PC-9 (cell line): ENCODE measurements around the gene MAP2K2. TPM values are rescaled to one million over a fixed set of nuclear protein-coding genes. Genes with fewer than 3 reads are reported as not detected.

Experiments
- BruUV-seq: library from RNA; stranded (reverse); fragments of 400-500 nt; replicated peaks from 2 replicates; lab custom pipeline; 2021; lab: Mats Ljungman, UMichigan
- CTCF ChIA-PET: fragments of 300-600 bp; sonication (Branson Sonifier 250); formaldehyde crosslinking; loops from one replicate; lab custom pipeline; 2022; ENCODE audit warnings: antibody characterized with exemption; lab: Charles Lee
- POLR2A ChIA-PET: fragments of 300-600 bp; sonication (Branson Sonifier 250); formaldehyde crosslinking; loops from one replicate; lab custom pipeline; 2022; ENCODE audit warnings: antibody characterized with exemption; ENCODE audit not compliant: unreplicated experiment; lab: Charles Lee
- DNase-seq, 2 experiments: peaks; one replicate each; pipeline versions ENCODE4 v3.0.0 to v3.0.0-alpha.2; 2015 to 2022; ENCODE audit warnings: mixed read lengths in 1 of 2
- H2AFZ ChIP-seq: fragments of 200-600 bp; sonication (generic); 2 replicates; pipeline ENCODE4 v1.8.1; 2017; ENCODE audit warnings: antibody characterized with exemption
- H3F3A ChIP-seq: fragments of 200-600 bp; sonication (generic); 2 replicates; pipeline ENCODE4 v1.8.1; 2017; ENCODE audit warnings: antibody characterized with exemption, mild to moderate bottlenecking, low read depth; ENCODE audit not compliant: insufficient read depth
- H3K27ac ChIP-seq: fragments of 200-600 bp; sonication (generic); 2 replicates; pipeline ENCODE4 v1.6.1; 2016; ENCODE audit warnings: mixed run types
- H3K27me3 ChIP-seq: fragments of 200-600 bp; sonication (generic); 2 replicates; pipeline ENCODE4 v1.6.1; 2016; ENCODE audit warnings: low read depth, mixed run types; ENCODE audit not compliant: insufficient read depth
- H3K36me3 ChIP-seq: fragments of 200-600 bp; sonication (generic); 2 replicates; pipeline ENCODE4 v1.6.1; 2016; ENCODE audit warnings: low read depth, mixed run types
- H3K4me1 ChIP-seq: fragments of 200-600 bp; sonication (generic); replicated peaks from 2 replicates; pipeline ENCODE4 v1.6.1; 2016; ENCODE audit warnings: mixed run types; ENCODE audit not compliant: insufficient read depth
- H3K4me2 ChIP-seq: fragments of 200-600 bp; sonication (generic); 2 replicates; pipeline ENCODE4 v1.6.1; 2017; ENCODE audit warnings: mixed run types
- H3K4me3 ChIP-seq: fragments of 200-600 bp; sonication (generic); 2 replicates; pipeline ENCODE4 v1.6.1; 2016; ENCODE audit warnings: mixed run types
- H3K79me2 ChIP-seq: fragments of 200-600 bp; sonication (generic); 2 replicates; pipeline ENCODE4 v1.6.1; 2017; ENCODE audit warnings: low read depth, mixed run types
- H3K9me2 ChIP-seq: fragments of 200-600 bp; sonication (generic); 2 replicates; pipeline ENCODE4 v1.8.1; 2017; ENCODE audit warnings: mild to moderate bottlenecking; ENCODE audit not compliant: insufficient read depth
- H3K9me3 ChIP-seq: fragments of 200-600 bp; sonication (generic); 2 replicates; pipeline ENCODE4 v1.8.1; 2016; ENCODE audit warnings: low read depth; ENCODE audit not compliant: insufficient read depth
- H4K20me1 ChIP-seq: fragments of 200-600 bp; sonication (generic); 2 replicates; pipeline ENCODE4 v1.8.1; 2017; ENCODE audit not compliant: insufficient read depth
- EZH2 ChIP-seq: fragments of 200-600 bp; sonication (generic); IDR thresholded peaks from 2 replicates; pipeline ENCODE4 v1.8.0; 2017; ENCODE audit warnings: antibody characterized with exemption, low read depth
- intact Hi-C: fragments of 100-400 bp; cut with micrococcal nuclease; formaldehyde crosslinking; loops from one replicate; pipeline ENCODE4 v1.10.0; 2022; ENCODE audit not compliant: unreplicated experiment
- total RNA-seq: library from RNA; stranded (reverse); gene quantifications from 2 replicates; pipeline ENCODE4 v1.2.3, GENCODE V29; 2021
- TF ChIP-seq, protein P1 (sequence below): fragments of 200-600 bp; sonication (generic); conservative IDR thresholded peaks from 2 replicates; pipeline ENCODE4 v1.6.1; 2017; ENCODE audit warnings: mixed run types, antibody characterized with exemption, mild to moderate bottlenecking, moderate library complexity

MAP2K2 gene
- total RNA-seq, 1 experiment from 2014 or later = 160 TPM

- H3F3A ChIP-seq = no peaks in the 10 kb centered on the region
- BruUV-seq = no TSS peak
- H2AFZ ChIP-seq = no peak overlapping the region
- H3K36me3 ChIP-seq = no peaks in the 10 kb centered on the region
- intact Hi-C loops = no loop called here
- H3K9me3 ChIP-seq = no peaks in the 10 kb centered on the region
- no peaks in the 10 kb centered on the region for H3K9me2 ChIP-seq
- H3K27ac ChIP-seq = no peak overlapping the region
- H3K4me1 ChIP-seq = 0 out of 2 replicates have a peak, but pooled peaks cover 5% of the 10 kb centered on the region
- ChIA-PET POLR2A (no interaction called here), CTCF (no interaction called here)
- H3K4me3 ChIP-seq = no peak overlapping the region
- TF ChIP-seq EZH2 = no peak
- TF ChIP-seq, protein P1, sequence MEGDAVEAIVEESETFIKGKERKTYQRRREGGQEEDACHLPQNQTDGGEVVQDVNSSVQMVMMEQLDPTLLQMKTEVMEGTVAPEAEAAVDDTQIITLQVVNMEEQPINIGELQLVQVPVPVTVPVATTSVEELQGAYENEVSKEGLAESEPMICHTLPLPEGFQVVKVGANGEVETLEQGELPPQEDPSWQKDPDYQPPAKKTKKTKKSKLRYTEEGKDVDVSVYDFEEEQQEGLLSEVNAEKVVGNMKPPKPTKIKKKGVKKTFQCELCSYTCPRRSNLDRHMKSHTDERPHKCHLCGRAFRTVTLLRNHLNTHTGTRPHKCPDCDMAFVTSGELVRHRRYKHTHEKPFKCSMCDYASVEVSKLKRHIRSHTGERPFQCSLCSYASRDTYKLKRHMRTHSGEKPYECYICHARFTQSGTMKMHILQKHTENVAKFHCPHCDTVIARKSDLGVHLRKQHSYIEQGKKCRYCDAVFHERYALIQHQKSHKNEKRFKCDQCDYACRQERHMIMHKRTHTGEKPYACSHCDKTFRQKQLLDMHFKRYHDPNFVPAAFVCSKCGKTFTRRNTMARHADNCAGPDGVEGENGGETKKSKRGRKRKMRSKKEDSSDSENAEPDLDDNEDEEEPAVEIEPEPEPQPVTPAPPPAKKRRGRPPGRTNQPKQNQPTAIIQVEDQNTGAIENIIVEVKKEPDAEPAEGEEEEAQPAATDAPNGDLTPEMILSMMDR = no peak
- no peaks in the 10 kb centered on the region; the same call in 1 of the 2 replicates for H4K20me1 ChIP-seq
- H3K79me2 ChIP-seq = peaks cover 36% of the 10 kb centered on the region
- DNase-seq = no peak
- H3K4me2 ChIP-seq = no peak overlapping the region
- no peaks in the 10 kb centered on the region for H3K27me3 ChIP-seq
Observed at GRCh38 chr19:4120559-4121272, 3.2 kb downstream of the MAP2K2 start.

DNA sequence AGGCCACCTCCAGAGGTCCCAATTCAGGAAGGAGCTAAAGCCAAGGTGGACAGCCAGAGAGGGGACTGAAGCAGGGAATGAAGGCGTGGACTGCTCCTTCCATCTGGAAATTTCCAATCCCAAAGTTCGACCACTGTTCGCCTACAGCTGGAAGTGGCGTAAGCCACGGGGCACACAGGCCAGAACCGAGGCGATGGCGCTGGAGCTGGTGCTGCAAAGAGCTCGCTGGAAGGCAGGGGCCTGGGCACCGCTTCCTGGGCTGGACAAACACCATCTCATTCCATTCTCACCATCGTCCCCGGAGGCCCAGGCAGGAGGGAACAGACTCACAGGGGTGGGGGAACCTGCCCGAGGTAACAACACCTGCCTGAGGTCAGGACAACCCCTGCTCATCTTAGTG is 4.2 kb downstream of the MAP2K2 start:
- DNase-seq = no peak
- Histone ChIP-seq H3K4me3 (no peak overlapping the region), H3K9me2 (no peaks in the 10 kb centered on the region), H4K20me1 (no peaks in the 10 kb centered on the region; the same call in 1 of the 2 replicates), H3F3A (no peaks in the 10 kb centered on the region), H3K9me3 (no peaks in the 10 kb centered on the region), H3K4me2 (no peak overlapping the region), H2AFZ (no peak overlapping the region), H3K79me2 (peaks cover 36% of the 10 kb centered on the region), H3K4me1 (0 out of 2 replicates have a peak, but pooled peaks cover 5% of the 10 kb centered on the region), H3K36me3 (no peaks in the 10 kb centered on the region), H3K27ac (no peak overlapping the region), H3K27me3 (no peaks in the 10 kb centered on the region)
- ChIA-PET CTCF (no interaction called here), POLR2A (no interaction called here)
- TF ChIP-seq, protein P1 = no peak
- TF ChIP-seq EZH2 = no peak
- BruUV-seq = no TSS peak
- intact Hi-C loops = no loop called here

GRCh38 chr19:4115818-4116385 is 8.0 kb downstream of the MAP2K2 start:
- Histone ChIP-seq H3K79me2 (peaks cover 19% of the 10 kb centered on the region; the same call in 1 of the 2 replicates), H2AFZ (no peak overlapping the region), H3F3A (no peaks in the 10 kb centered on the region), H3K4me3 (no peak overlapping the region), H3K9me2 (no peaks in the 10 kb centered on the region), H3K4me1 (no peaks in the 10 kb centered on the region), H3K4me2 (no peak overlapping the region), H3K9me3 (no peaks in the 10 kb centered on the region), H3K27ac (no peak overlapping the region), H4K20me1 (no peaks in the 10 kb centered on the region; the same call in 1 of the 2 replicates), H3K36me3 (no peaks in the 10 kb centered on the region), H3K27me3 (no peaks in the 10 kb centered on the region)
- CTCF ChIA-PET = no interaction called here
- no TSS peak for BruUV-seq
- no peak for TF ChIP-seq EZH2
- TF ChIP-seq, protein P1 = no peak
- POLR2A ChIA-PET = no interaction called here
- intact Hi-C loops = no loop called here
- no peak for DNase-seq
